Endothelial cell of coronary artery (primary cell): ENCODE measurements around the gene FGF21. TPM values are rescaled to one million over a fixed set of nuclear protein-coding genes. Genes with fewer than 3 reads are reported as not detected.

Source experiments
- total RNA-seq: library from RNA; depleted of rRNA; stranded (reverse); fragments of >200 nt; gene quantifications from 2 replicates; pipeline ENCODE4 v1.2.3, GENCODE V29; 2014

The FGF21 gene, protein sequence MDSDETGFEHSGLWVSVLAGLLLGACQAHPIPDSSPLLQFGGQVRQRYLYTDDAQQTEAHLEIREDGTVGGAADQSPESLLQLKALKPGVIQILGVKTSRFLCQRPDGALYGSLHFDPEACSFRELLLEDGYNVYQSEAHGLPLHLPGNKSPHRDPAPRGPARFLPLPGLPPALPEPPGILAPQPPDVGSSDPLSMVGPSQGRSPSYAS
- not detected in 2 replicates for total RNA-seq

DNA sequence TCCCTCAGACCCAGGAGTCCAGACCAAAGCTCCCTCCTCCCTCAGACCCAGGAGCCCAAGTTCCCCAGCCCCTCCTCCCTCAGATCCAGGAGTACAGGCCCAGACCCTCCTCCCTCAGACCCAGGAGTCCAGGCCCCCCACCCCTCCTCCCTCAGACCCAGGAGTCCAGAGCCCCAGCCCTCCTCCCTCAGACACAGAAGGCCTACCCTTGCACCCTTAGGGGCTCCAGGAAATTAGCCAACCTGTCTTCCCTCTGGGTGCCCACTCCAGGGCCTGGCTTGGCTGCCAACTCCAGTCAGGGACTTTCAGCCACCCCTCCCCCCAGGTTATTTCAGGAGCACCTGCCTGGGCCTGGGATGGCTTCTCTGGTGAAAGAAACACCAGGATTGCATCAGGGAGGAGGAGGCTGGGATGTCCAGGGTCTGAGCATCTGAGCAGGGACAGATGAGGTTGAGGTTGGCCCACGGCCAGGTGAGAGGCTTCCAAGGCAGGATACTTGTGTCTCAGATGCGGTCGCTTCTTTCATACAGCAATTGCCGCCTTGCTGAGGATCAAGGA, at the start of gene FGF21:
Gene FGF21, plus strand, starts transcription at position 441 of the 558 bp plus-strand sequence. CDS start 713 bp downstream, outside the sequence.

DNA sequence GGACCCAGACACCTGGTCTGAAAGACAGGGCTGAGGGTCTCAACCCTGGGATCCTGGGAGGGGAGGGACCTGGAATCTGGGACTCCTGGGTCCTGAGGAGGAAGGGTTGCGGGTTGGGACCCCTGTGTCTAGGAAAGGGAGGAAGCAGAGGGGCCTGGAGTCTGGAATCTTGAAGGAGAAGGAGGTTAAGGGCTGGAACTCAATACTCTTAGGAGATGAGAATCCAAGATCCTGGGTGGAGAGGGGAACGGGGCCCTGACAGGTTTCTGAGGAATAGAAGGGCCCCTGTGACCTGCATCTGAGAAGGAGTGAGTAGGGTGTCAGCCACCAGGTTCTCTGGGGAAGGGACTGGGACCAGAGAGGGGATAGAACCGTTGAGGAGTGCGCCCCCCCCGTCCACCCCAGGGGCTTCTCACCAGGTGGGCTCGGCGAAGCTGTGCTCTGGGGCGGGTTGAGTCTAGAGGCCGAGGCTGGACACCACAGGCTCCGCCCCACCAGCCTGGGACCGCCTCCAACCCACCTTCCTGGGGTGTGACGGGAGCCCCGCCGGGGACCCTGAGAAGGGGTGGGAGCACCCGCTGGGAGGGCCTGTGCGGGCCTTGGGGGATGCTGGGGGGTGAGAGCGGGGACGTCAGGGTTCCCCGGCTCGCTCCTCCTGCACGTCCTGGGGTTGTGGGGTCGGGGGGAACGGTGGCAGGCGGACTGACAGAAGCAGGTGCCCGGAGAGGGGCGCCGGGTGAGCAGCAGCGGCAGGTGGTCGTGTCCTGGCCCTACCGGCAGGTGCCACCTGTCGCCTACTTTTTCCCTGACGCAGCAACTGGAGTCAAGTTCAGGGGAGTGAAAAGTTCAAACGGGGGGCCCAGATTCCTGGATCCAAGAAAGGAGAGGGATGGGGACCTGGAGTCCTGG, 35.8 kb upstream of the FGF21 start, which contains the start of gene MAMSTR:
Gene MAMSTR, minus strand, starts transcription at position 463 of the 909 bp plus-strand sequence. CDS start 694 bp downstream, outside the sequence.

DNA sequence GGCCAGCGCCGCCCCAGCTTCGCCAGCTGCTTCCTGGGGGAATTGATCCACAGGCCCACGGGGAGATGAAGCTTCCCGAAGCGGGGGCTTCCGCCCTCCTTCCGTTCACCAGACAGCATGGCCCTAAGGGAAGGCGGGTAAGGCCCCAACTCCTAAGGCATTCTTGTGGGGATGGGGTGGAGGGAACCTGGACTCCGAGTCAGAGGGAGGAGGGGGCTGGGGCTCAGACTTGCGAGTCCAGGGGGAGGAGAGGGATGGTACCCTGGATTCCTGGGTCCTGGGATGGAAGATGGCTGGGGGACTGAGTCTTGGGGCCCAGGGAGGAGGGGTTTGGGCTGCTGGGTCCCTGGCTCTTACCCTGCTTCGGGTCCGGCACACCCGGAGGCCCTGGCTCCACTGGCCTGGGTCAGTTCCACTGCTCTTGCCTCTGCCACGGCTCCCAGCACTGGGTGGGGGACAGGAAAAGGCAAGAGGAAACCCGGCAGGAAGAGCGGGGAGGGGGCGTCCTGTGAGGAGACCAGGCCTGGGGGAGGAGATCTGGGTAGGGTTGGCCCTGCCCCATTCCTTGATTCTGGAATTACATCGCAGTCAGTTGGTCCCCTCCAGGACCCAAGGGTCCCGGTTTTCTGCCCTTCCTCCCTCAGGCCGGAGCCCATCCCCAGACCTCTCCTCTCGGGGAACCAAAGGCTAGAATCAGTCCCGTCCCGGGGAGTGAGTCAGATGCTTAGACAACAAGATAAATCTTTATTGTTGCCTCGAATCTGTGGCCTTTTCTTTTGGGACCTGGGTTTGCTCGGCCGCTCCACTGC, 15.0 kb upstream of the FGF21 start, which contains the start of gene RASIP1:
Gene RASIP1, minus strand, starts transcription at position 447 of the 809 bp plus-strand sequence. Its CDS starts 328 bp downstream, at position 119.

DNA sequence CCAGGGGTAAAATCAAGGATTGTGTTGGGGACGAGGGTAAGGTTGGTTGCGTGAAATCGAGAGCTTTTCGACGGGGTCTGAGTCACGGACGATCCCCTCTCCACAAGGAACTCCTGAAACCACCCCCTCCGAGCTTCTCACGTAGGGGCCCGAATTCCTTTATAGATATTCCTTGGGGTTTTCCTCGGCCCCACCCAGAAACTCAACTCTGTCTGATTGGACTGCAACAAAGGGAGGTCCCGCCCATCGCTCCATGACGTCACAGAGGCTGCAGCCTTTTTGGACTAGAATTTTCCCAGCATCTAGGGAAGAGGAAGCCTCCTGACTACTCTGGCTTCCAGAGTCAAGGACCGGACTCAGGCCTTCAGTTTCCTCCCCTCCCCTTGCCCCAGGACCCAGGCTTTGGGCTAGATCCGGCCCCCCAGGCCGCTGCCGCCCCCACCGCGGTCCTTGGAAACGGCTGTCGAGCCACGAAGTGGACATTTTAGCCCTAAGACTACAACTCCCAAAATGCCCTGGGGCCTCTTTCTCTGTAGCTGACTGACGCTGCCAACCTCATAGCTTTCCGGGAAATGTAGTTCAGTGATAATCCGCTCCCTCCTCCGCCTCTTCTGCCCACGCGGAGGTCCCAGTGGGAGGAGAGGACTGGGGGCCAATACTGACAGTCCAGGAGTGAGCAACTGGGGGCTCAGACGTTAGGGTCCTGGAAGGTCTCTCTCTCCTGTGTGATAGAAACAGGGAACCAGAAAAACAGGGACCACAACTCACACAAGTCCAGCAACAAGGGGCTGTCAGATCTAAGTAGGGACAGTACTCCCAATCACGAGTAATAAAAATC, 8.4 kb upstream of the FGF21 start, which contains the start of gene IZUMO1:
Gene IZUMO1, minus strand, starts transcription at position 172 of the 838 bp plus-strand sequence. CDS start 1,050 bp downstream, outside the sequence.

DNA sequence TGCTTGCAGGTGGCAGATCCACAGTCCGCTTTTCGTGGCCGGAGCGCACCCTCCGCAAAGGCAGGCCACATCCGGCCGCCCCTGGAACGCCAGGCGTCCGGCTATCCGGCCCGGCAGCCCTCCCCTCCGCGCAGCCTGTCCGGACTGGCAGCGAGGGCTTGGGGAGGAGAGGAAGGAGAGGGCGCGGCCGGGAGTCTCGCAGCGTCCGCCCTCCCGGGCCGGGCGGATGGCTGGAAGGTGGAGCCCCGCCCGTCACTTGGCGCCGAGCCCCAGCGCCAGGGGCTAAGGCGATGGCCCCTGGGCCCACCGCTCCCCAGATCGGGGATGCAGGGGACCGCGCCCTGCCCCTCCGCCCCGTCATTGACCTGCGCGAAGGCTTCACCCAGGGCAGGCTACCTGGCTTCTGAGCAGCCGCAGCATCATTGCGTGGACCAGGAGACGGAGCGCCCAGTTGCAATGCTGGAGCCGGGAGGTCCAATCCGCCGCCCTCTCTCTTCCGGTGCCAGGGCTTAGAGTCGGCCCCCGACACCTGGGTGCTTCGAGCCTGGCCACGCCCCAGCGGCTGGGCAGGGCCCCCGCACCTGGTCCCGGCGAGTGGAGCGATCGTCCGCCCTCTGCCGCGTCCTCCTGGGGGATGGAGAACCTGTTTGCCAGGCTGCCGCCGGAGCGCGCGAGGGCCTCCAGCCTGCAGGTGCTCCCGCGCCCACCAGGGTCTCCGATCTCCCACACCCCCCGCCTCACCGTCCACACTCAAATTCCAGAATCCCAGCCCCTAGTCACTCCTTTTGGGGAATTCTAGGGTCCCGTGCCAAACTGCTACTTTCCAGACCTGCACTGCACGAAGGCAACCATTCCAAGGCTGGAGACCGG, 2.6 kb upstream of the FGF21 start, which contains the start of gene FUT1:
Gene FUT1, minus strand, starts transcription at position 146 of the 870 bp plus-strand sequence. CDS start 1,360 bp downstream, outside the sequence.

Other genes starting within 250 kb of the FGF21 start
- under 0.01 and 0.28 TPM in 2 replicates for gene LMTK3, start 243.7 kb upstream of the FGF21 start, total RNA-seq
- gene SULT2B1, start 203.4 kb upstream of the FGF21 start, total RNA-seq: not detected in 2 replicates
- gene SPACA4, start 148.8 kb upstream of the FGF21 start, total RNA-seq: not detected in 2 replicates
- gene FAM83E, start 140.4 kb upstream of the FGF21 start, total RNA-seq: 0.56 and 0.90 TPM in 2 replicates
- gene RPL18, start 136.3 kb upstream of the FGF21 start, total RNA-seq: 2,428 and 2,851 TPM in 2 replicates
- 4.6 and 5.0 TPM in 2 replicates for gene SPHK2, start 136.0 kb upstream of the FGF21 start, total RNA-seq
- gene DBP, start 118.1 kb upstream of the FGF21 start, total RNA-seq: 0.81 and 1.6 TPM in 2 replicates
- gene CA11, start 109.3 kb upstream of the FGF21 start, total RNA-seq: 1.3 and 1.7 TPM in 2 replicates
- gene NTN5, start 82.5 kb upstream of the FGF21 start, total RNA-seq: under 0.01 TPM in 1 of 2 replicates, not detected in the other
- gene FUT2, start 59.6 kb upstream of the FGF21 start, total RNA-seq: not detected in 2 replicates
- 0.09 and 0.38 TPM in 2 replicates for gene MAMSTR, start 35.8 kb upstream of the FGF21 start, total RNA-seq
- gene RASIP1, start 14.9 kb upstream of the FGF21 start, total RNA-seq: 54.5 and 70.3 TPM in 2 replicates
- gene IZUMO1, start 8.6 kb upstream of the FGF21 start, total RNA-seq: 0.27 and 0.38 TPM in 2 replicates
- 4.5 and 6.9 TPM in 2 replicates for gene FUT1, start 2.9 kb upstream of the FGF21 start, total RNA-seq
- 36.6 and 36.9 TPM in 2 replicates for gene BCAT2, start 55.5 kb downstream of the FGF21 start, total RNA-seq
- 4.6 and 4.9 TPM in 2 replicates for gene HSD17B14, start 81.0 kb downstream of the FGF21 start, total RNA-seq
- gene PLEKHA4, start 113.1 kb downstream of the FGF21 start, total RNA-seq: 1.2 and 3.2 TPM in 2 replicates
- gene PPP1R15A, start 116.9 kb downstream of the FGF21 start, total RNA-seq: 29.1 and 32.7 TPM in 2 replicates
- not detected in 2 replicates for gene TULP2, start 143.2 kb downstream of the FGF21 start, total RNA-seq
- gene NUCB1, start 144.8 kb downstream of the FGF21 start, total RNA-seq: 112 and 148 TPM in 2 replicates
- 0.18 TPM in 1 of 2 replicates, not detected in the other for gene DHDH, start 178.2 kb downstream of the FGF21 start, total RNA-seq
- gene BAX, start 199.4 kb downstream of the FGF21 start, total RNA-seq: 143 and 157 TPM in 2 replicates
- 714 and 907 TPM in 2 replicates for gene FTL, start 209.8 kb downstream of the FGF21 start, total RNA-seq
- gene GYS1, start 237.8 kb downstream of the FGF21 start, total RNA-seq: 27.3 and 31.8 TPM in 2 replicates
- 261 and 328 TPM in 2 replicates for gene RUVBL2, start 238.4 kb downstream of the FGF21 start, total RNA-seq